Measurements from ENCODE around the gene TAMALIN.

TAMALIN gene

DNA sequence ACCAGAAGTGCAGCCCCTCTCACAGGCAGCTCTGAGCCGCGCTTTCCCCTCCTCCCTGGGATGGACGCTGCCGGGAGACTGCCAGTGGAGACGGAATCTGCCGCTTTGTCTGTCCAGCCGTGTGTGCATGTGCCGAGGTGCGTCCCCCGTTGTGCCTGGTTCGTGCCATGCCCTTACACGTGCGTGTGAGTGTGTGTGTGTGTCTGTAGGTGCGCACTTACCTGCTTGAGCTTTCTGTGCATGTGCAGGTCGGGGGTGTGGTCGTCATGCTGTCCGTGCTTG, 12.3 kb upstream of the TAMALIN start:
- Mint-ChIP-seq H3K36me3 (ENCODE audit: insufficient read depth) (peaks cover 7% of the 10 kb centered on the region), H3K9me3 (no peaks in the 10 kb centered on the region), H3K4me3 (no peak overlapping the region), H3K4me1 (peaks cover 4% of the 10 kb centered on the region), H3K27me3 (no peaks in the 10 kb centered on the region), H3K27ac (ENCODE audit: low read depth) (no peak overlapping the region)
- DNase-seq (ENCODE audit: low spot score in 2 of 2) (no peak), ATAC-seq (replicated peaks; ENCODE audit: extremely low read depth, poor library complexity, severe bottlenecking) (no peak)

DNA sequence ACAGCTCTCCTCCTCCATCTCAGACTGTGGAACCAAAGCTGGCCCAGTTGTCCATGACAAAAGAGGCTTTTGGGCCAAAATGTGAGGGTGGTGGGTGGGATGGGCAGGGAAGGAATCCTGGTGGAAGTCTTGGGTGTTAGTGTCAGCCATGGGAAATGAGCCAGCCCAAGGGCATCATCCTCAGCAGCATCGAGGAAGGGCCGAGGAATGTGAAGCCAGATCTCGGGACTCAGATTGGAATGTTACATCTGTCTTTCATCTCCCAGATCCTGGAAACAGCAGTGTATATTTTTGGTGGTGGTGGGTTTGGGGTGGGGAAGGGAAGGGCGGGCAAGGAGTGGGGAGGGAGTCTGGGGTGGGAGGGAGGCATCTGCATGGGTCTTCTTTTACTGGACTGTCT, 11.8 kb upstream of the TAMALIN start:
- Mint-ChIP-seq H3K4me1 (peaks cover 4% of the 10 kb centered on the region), H3K27me3 (no peaks in the 10 kb centered on the region), H3K36me3 (ENCODE audit: insufficient read depth) (peaks cover 7% of the 10 kb centered on the region), H3K27ac (ENCODE audit: low read depth) (no peak overlapping the region), H3K4me3 (no peak overlapping the region), H3K9me3 (no peaks in the 10 kb centered on the region)
- no peak for ATAC-seq (replicated peaks; ENCODE audit: extremely low read depth, poor library complexity, severe bottlenecking)
- DNase-seq (ENCODE audit: low spot score in 2 of 2), result no peak

DNA sequence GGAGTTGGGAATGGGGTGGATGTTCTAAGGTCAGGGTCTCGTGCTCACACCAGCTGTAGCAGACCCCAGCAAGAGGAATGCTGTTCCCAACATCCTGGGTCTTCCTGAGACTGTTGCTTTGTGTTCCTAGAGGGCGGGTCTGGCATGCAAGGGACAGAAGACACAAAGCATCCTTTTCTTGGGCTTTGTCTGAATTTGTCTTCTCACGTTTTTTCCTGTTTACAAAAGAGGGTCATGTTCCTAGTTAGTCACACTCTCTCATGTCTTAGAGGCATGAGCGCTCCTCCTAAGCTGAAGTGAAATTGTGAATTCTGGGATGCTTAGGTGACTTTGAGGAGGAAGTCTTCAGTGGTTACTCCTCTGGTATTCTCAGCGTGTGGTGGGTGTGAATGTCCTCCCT, 9.6 kb upstream of the TAMALIN start:
- Mint-ChIP-seq H3K27me3 (no peaks in the 10 kb centered on the region), H3K4me1 (peaks cover 4% of the 10 kb centered on the region), H3K9me3 (no peaks in the 10 kb centered on the region), H3K27ac (ENCODE audit: low read depth) (no peak overlapping the region), H3K4me3 (no peak overlapping the region), H3K36me3 (ENCODE audit: insufficient read depth) (peaks cover 5% of the 10 kb centered on the region)
- no peak for ATAC-seq (replicated peaks; ENCODE audit: extremely low read depth, poor library complexity, severe bottlenecking)
- DNase-seq (ENCODE audit: low spot score in 2 of 2), result no peak

DNA sequence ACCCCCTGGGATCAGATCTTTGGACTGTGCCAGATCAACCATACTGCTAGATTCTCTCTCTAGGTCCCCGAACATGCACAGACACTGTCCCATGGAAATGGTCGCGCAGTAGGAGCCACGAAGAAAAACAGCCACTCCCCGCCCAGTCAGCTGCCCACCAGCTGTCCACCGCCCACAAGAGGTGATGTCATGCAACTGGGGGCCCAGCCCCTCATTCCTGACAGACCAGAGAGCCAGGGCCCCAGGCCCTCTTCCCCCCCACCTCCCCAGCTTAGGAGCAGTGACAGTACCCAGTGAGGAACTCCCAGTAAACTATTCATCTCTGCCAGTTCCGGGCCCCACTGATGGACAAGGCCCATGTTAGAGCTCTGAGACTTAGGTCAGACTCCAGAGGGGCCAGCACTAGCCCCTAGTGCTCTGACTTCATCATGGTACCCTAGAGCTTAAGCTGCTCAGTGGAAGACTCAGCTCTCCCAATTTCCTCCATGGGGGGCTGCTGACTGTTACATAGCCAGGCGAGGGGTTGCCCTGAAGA, 3.7 kb upstream of the TAMALIN start:
- no peak overlapping the region for H3K4me3 Mint-ChIP-seq

DNA sequence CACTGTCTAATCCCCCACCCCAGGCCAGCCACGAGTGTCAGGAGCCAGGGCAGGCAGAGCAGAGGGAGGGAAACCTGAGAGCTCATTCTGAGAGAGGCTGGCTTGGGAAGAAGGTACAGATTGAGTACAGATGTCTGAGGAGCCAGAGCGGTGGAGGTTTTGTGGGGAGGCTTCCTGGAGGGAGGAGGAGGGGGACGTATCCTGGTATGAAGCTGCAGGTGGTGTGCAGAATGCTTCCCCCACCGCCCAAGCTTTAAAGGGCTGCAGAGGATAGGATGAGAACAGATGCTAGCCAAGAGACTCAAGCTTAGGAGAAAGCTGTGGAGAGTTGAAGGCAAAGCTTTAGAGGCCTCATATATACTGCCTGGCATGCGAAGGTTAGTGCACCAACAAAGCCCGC, 3.2 kb upstream of the TAMALIN start:
- no peak overlapping the region for H3K4me3 Mint-ChIP-seq
- H3K4me1 Mint-ChIP-seq, result peaks cover 13% of the 10 kb centered on the region
- peaks cover 30% of the 10 kb centered on the region for H3K27me3 Mint-ChIP-seq

More for the DNA sequence above, 3.7 kb upstream of the TAMALIN start:
- peaks cover 30% of the 10 kb centered on the region for H3K27me3 Mint-ChIP-seq
- DNase-seq (ENCODE audit: low spot score in 2 of 2) (no peak), ATAC-seq (replicated peaks; ENCODE audit: extremely low read depth, poor library complexity, severe bottlenecking) (no peak)
- H3K4me1 Mint-ChIP-seq, result peaks cover 9% of the 10 kb centered on the region
- no peaks in the 10 kb centered on the region for H3K9me3 Mint-ChIP-seq
- H3K36me3 Mint-ChIP-seq (ENCODE audit: insufficient read depth), result peaks cover 9% of the 10 kb centered on the region
- H3K27ac Mint-ChIP-seq (ENCODE audit: low read depth), result no peak overlapping the region

DNA sequence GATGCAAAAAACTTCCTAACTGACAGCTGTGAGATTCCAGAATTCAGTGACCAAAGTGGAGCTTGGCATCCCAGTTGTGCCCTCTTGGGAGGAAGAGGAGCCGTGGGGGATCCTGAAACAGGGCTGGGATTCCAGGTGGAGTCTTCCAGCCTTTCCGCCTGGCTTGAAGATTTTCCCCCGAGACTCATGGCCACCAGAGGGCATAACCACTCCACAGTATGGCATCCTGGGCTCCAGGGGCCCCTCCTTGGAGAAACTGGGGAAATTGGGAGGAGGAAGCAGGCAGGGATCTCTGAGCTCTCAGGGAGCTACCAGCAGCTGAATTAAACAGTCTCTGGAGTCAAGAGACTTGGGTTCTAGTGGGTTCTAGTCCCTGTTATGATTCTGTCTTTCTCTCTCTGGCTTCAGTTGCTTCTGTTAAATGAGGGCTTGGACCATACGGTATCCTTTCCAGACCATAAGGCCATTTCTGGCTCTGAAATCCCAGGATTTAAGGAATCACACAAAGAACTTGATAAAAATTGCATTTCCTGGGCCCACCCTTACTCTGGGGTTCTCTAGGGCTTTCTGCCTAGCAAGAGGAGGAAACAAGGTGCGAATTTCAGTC, 2.6 kb upstream of the TAMALIN start:
- ATAC-seq (replicated peaks; ENCODE audit: extremely low read depth, poor library complexity, severe bottlenecking), result no peak
- Mint-ChIP-seq H3K27ac (ENCODE audit: low read depth) (no peak overlapping the region), H3K9me3 (no peaks in the 10 kb centered on the region), H3K4me3 (no peak overlapping the region), H3K4me1 (peaks cover 16% of the 10 kb centered on the region), H3K36me3 (ENCODE audit: insufficient read depth) (peaks cover 12% of the 10 kb centered on the region), H3K27me3 (peaks cover 30% of the 10 kb centered on the region)
- no peak for DNase-seq (ENCODE audit: low spot score in 2 of 2)

More for the DNA sequence above, 3.2 kb upstream of the TAMALIN start:
- Mint-ChIP-seq H3K27ac (ENCODE audit: low read depth) (no peak overlapping the region), H3K36me3 (ENCODE audit: insufficient read depth) (peaks cover 9% of the 10 kb centered on the region), H3K9me3 (no peaks in the 10 kb centered on the region)
- ATAC-seq (replicated peaks; ENCODE audit: extremely low read depth, poor library complexity, severe bottlenecking) (no peak), DNase-seq (ENCODE audit: low spot score in 2 of 2) (no peak)

DNA sequence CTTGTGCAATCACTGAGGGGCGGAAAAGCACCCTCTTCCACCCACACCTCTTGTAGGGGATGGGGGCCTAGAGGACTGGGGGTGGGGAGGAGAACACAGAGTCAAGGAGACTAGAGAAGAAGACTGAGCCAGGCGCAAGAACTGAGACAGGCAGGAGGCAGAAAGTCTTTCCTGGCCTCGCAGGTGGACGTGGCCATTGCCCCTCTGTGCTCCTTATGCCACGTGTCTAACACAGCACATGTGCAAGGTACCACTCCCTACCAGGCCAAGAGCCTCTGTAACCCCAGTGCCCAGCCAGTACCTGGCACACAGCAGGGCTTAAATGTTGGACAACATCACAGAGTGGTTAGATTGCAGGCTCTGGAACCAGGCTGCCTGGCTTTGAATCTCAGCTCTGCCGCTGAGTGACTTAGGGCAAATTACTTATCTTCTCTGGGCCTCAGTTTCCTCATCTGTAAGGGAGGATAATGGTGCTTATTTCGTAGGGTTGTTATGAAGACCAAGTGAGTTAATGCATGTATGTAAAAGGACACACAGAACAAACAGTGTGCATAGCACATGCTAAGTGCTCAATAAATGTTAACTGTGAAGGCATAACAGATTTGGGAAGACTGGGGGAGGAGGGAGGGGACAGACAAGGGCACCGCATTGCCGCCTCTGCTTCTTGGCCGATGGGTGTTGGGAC, 1.4 kb upstream of the TAMALIN start:
- Mint-ChIP-seq H3K4me1 (peaks cover 16% of the 10 kb centered on the region), H3K9me3 (no peaks in the 10 kb centered on the region), H3K36me3 (ENCODE audit: insufficient read depth) (peaks cover 17% of the 10 kb centered on the region), H3K27ac (ENCODE audit: low read depth) (peak overlapping the region; percentile 41), H3K4me3 (peak overlapping the region; percentile 74), H3K27me3 (peaks cover 30% of the 10 kb centered on the region)
- no peak for DNase-seq (ENCODE audit: low spot score in 2 of 2)
- no peak for ATAC-seq (replicated peaks; ENCODE audit: extremely low read depth, poor library complexity, severe bottlenecking)

DNA sequence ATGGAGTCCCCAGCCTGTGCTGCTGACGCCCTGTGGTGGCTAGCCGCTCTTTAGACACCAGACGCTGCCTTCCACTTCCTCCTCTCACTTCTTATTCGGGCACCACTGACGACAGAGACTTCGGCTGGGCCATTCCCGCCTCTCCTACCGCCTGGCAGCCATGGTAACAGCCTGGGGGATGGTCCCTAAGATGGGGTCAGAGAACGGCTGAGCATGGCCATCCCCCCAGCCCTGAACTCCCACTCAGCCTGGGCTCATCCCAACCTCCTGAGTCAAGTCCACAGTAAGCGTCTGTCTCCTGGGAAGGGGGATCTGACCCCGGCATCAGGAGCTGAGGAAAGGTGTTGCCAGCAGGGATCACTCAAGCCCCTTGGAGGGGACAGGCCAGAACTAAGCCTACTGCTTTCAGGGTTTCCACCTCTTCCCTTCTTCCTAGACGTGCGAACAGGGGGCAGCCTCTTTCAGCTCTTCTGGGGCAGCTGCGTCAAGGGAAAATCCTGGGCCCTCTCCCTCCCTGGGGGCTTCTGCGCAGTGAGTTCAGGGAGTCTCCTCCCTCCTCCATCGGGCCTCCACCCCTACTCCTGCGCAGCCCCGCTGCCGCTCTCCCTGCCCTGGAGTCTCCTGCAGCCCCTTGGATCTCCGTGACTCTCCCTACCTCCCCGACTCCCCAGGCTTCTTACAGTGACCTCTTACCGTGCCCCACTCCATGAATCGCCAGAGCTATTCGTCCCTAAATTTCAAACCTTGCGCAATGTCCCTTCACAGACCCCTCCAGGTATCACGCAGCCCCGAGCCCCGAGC, 643 bp upstream of the TAMALIN start:
- peak in 1 of 2 donors; percentile 37 for DNase-seq (ENCODE audit: low spot score in 2 of 2)
- Mint-ChIP-seq H3K9me3 (no peaks in the 10 kb centered on the region), H3K4me1 (peaks cover 16% of the 10 kb centered on the region), H3K27ac (ENCODE audit: low read depth) (peak overlapping the region; percentile 41), H3K27me3 (peaks cover 30% of the 10 kb centered on the region), H3K4me3 (peak overlapping the region; percentile 74), H3K36me3 (ENCODE audit: insufficient read depth) (peaks cover 17% of the 10 kb centered on the region)
- ATAC-seq (replicated peaks; ENCODE audit: extremely low read depth, poor library complexity, severe bottlenecking), result peak; percentile 30

DNA sequence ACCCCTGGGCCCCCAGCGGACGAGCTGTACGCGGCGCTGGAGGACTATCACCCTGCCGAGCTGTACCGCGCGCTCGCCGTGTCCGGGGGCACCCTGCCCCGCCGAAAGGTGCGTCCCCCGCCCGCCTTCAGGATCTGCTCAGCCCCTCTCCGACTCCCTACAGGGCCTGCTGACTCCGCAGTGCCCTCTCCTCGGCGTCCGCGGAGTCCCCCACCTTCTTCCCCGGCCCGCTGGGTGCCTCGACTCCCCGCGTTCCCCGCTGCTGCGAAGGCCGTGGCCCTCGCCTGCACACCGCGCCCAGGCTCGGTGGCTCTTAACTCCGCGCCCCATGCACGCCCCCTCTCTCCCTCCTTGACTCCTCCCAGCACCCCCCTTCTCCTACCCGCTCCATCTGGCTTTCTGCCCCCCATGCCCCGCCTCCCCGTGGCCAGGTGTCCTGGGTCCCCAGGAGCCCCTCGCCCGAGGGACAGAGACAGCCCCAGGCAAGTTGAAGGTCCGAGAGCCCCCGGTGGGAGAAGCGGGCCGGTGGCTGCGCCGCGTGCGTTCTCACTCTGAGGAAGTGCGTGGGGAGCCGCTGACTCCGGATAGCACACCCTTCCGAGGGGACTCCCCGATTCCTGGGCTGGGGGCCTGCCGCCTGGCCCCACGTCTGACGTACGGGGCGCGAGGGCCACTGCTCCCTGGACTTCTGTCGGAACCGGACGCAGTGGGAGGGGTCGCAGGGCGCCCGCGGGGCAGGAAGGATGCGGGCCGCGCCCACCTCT, 594 bp downstream of the TAMALIN start:
- H3K36me3 Mint-ChIP-seq (ENCODE audit: insufficient read depth), result peaks cover 17% of the 10 kb centered on the region
- peak; percentile 31 to 47 for DNase-seq (ENCODE audit: low spot score in 2 of 2)

DNA sequence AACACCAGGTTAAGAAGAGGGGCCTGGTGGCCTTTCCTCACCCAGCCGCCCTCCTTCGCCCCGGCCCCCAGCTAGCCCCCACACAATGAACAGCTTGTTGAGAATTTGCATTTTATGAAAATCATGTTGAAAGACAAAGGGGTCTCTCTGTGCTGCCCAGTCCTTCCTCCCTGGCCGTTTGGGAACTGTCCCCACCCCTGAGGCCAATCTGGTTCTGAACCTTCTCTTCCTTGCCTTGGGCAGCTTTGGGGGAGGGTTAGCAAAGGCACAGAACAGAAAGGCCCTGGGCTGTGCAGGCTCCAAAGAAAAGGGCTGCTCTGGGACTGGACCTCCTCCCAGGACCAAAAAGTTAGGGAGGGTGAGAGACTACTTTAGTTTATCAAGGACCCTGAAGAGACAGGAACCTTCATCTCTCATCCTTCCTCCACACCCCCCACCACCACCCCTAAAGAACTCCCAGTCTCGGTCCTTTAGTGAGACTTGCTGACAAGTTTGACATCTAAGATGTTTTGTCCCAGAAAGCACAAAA, 1.3 kb downstream of the TAMALIN start:
- H3K9me3 Mint-ChIP-seq, result no peaks in the 10 kb centered on the region
- H3K27me3 Mint-ChIP-seq, result peaks cover 30% of the 10 kb centered on the region
- peaks cover 16% of the 10 kb centered on the region for H3K4me1 Mint-ChIP-seq
- peak overlapping the region; percentile 83 for H3K27ac Mint-ChIP-seq (ENCODE audit: low read depth)
- ATAC-seq (replicated peaks; ENCODE audit: extremely low read depth, poor library complexity, severe bottlenecking) (no peak), DNase-seq (ENCODE audit: low spot score in 2 of 2) (no peak)
- peaks cover 17% of the 10 kb centered on the region for H3K36me3 Mint-ChIP-seq (ENCODE audit: insufficient read depth)
- peak overlapping the region; percentile 85 for H3K4me3 Mint-ChIP-seq

More for the DNA sequence above, 594 bp downstream of the TAMALIN start:
- peak overlapping the region; percentile 83 for H3K27ac Mint-ChIP-seq (ENCODE audit: low read depth)
- peaks cover 16% of the 10 kb centered on the region for H3K4me1 Mint-ChIP-seq
- H3K27me3 Mint-ChIP-seq, result peaks cover 30% of the 10 kb centered on the region
- peak overlapping the region; percentile 85 for H3K4me3 Mint-ChIP-seq
- H3K9me3 Mint-ChIP-seq, result no peaks in the 10 kb centered on the region
- peak; percentile 59 for ATAC-seq (replicated peaks; ENCODE audit: extremely low read depth, poor library complexity, severe bottlenecking)

DNA sequence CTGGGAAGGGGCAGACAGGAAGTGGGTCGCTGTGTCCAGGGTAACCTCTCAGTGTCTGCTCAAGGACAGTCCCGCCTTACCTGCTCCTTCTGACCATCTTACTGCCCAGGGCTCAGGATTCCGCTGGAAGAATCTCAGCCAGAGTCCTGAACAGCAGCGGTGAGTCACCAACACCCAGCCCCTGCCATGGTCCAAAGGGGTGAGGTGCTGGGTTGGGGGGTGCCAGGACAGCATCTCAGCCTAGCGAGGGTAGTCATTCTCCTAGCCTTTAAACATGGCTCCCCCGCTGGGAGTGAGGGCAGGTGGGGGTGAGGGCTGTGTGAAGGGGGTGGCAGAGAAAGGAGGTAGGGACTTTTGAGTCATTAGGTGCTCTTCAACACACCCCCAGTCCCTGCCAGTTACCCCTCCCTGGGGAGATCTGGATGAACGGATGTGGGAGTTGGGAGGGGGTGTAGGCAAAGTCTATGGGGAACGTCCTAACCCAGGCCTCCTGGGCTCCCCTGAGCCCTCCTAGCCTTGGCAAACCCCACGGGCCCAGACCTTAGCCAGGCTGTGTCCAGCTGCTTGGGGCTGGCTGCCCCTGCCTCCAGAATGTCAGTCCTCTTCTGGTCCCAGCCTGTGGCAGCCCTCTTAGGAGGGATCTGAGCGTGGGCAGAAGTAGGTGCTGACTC, 2.5 kb downstream of the TAMALIN start:
- peaks cover 22% of the 10 kb centered on the region for H3K27me3 Mint-ChIP-seq
- ATAC-seq (replicated peaks; ENCODE audit: extremely low read depth, poor library complexity, severe bottlenecking), result no peak
- no peaks in the 10 kb centered on the region for H3K9me3 Mint-ChIP-seq
- H3K36me3 Mint-ChIP-seq (ENCODE audit: insufficient read depth), result peaks cover 18% of the 10 kb centered on the region
- H3K4me1 Mint-ChIP-seq, result peaks cover 16% of the 10 kb centered on the region
- DNase-seq (ENCODE audit: low spot score in 2 of 2), result no peak
- H3K4me3 Mint-ChIP-seq, result peak overlapping the region; percentile 13
- H3K27ac Mint-ChIP-seq (ENCODE audit: low read depth), result no peak overlapping the region
